ENCODE measurements around the gene CAMK1D. TPM values are rescaled to one million over a fixed set of nuclear protein-coding genes. Genes with fewer than 3 reads are reported as not detected.

Gene CAMK1D
- total RNA-seq, 1 donor from 2014 or later, result 36.3 TPM

DNA sequence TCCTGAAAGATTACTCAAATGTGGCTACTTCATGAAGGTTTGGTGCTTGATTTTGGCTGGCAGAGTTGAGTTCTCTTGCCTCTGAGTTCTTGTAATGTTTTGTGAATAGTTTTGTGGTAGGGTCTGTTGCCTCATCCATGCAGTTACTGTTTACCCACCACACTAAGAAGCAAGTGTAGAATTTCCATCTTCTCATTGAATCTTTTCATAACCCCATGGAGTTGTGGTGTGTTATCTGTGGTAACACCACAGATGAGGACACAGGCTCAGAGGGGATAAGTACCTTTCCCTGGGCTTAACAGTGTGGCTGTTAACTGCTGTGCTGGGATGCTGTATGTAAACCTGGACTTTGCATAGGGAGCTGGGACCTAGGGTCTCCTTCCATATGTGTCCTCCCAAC lies 186.3 kb downstream of the CAMK1D start:
- Mint-ChIP-seq H3K36me3 (ENCODE audit: low read depth) (no peaks in the 10 kb centered on the region), H3K27ac (ENCODE audit: unreplicated experiment) (no peak overlapping the region), H3K27me3 (ENCODE audit: low read depth) (no peaks in the 10 kb centered on the region), H3K4me3 (ENCODE audit: unreplicated experiment) (no peak overlapping the region), H3K9me3 (ENCODE audit: low read depth) (no peaks in the 10 kb centered on the region), H3K4me1 (ENCODE audit: low read depth) (peaks cover 29% of the 10 kb centered on the region)
- no peak for DNase-seq (ENCODE audit: low spot score)
- no peak for TF ChIP-seq CTCF (IDR thresholded peaks at IDR 0.05)

- TF ChIP-seq CTCF (IDR thresholded peaks at IDR 0.05), result no peak
- Mint-ChIP-seq H3K9me3 (ENCODE audit: low read depth) (no peaks in the 10 kb centered on the region), H3K4me1 (ENCODE audit: low read depth) (peaks cover 41% of the 10 kb centered on the region), H3K36me3 (ENCODE audit: low read depth) (no peaks in the 10 kb centered on the region), H3K4me3 (ENCODE audit: unreplicated experiment) (no peak overlapping the region), H3K27ac (ENCODE audit: unreplicated experiment) (no peak overlapping the region), H3K27me3 (ENCODE audit: low read depth) (no peaks in the 10 kb centered on the region)
- no peak for DNase-seq (ENCODE audit: low spot score)
Observed at GRCh38 chr10:12538491-12538995, 189.2 kb downstream of the CAMK1D start.

DNA sequence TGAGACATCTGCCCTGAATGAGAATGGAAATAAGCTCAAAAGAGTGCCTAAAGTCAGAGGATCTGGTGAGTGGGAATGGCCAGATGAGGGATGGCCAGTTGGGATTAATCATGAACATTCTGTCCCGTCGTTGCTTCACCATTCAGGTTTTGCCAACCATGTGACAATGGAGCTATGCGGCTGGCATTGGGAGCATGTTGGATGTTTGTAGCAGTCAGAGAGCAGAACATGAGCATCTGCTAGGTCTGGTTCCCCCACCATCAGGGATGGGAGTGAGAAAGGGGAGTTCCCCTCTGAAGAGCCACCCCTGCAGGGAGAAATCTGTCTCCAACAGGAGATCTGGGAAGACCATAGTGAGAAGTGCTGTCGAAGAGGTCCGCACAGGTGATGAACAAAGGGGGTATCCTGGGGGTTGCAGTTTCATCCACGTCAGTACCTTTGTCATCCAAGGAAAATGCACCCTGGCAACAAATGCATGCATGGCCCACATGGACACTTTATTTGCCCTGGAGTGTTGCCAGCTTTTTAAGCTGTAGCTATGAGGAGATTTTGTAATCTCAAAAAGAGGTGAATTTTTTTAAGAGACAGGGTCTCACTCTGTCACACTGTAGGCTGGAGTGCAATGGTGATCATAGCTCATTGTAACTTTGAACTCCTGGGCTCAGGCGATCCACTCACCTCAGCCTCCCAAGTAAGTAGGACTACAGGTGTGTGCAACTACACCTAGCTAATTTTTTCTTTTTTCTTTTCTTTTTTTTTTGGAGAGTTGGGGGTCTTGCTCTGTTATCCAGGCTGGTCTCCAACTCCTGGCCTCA lies 190.2 kb downstream of the CAMK1D start:
- no peak for TF ChIP-seq CTCF (IDR thresholded peaks at IDR 0.05)
- no peaks in the 10 kb centered on the region for H3K27me3 Mint-ChIP-seq (ENCODE audit: low read depth)
- no peak for DNase-seq (ENCODE audit: low spot score)
- H3K9me3 Mint-ChIP-seq (ENCODE audit: low read depth), result peaks cover 2% of the 10 kb centered on the region
- H3K4me1 Mint-ChIP-seq (ENCODE audit: low read depth), result peaks cover 47% of the 10 kb centered on the region
- no peaks in the 10 kb centered on the region for H3K36me3 Mint-ChIP-seq (ENCODE audit: low read depth)
- no peak overlapping the region for H3K4me3 Mint-ChIP-seq (ENCODE audit: unreplicated experiment)
- no peak overlapping the region for H3K27ac Mint-ChIP-seq (ENCODE audit: unreplicated experiment)

- Mint-ChIP-seq H3K4me3 (ENCODE audit: unreplicated experiment) (no peak overlapping the region), H3K36me3 (ENCODE audit: low read depth) (peaks cover 3% of the 10 kb centered on the region), H3K9me3 (ENCODE audit: low read depth) (peaks cover 7% of the 10 kb centered on the region), H3K4me1 (ENCODE audit: low read depth) (peaks cover 47% of the 10 kb centered on the region), H3K27ac (ENCODE audit: unreplicated experiment) (peak overlapping the region; percentile 5), H3K27me3 (ENCODE audit: low read depth) (no peaks in the 10 kb centered on the region)
- DNase-seq (ENCODE audit: low spot score), result no peak
- TF ChIP-seq CTCF (IDR thresholded peaks at IDR 0.05), result no peak
Observed at GRCh38 chr10:12540341-12540781, 191.0 kb downstream of the CAMK1D start.

DNA sequence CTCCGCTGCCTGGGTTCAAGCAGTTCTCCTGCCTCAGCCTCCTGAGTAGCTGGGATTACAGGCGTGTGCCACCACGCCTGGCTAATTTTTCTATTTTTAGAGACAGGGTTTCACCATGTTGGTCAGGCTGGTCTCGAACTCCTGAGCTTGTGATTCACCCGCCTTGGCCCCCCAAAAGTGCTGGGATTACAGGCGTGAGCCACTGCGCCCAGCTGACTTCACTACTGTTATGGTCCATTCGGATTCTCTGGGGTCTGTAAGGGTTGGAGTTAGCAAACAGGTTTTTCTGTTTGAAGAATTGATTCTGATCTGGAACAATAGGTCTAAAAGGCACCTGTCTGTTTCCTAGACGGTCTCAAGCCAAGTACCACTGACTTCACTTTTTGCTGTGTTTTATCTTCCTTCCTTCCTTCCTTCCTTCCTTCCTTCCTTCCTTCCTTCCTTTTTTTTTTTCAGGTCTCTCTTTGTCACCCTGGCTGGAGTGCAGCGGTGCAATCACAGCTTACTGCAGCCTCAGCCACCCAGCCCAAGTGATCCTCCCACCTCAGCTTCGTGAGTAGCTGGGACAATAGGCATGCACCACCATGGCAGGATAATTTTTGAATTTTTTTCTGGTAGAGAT lies 192.2 kb downstream of the CAMK1D start:
- H3K36me3 Mint-ChIP-seq (ENCODE audit: low read depth), result peaks cover 3% of the 10 kb centered on the region
- TF ChIP-seq CTCF (IDR thresholded peaks at IDR 0.05), result no peak
- no peak overlapping the region for H3K27ac Mint-ChIP-seq (ENCODE audit: unreplicated experiment)
- no peaks in the 10 kb centered on the region for H3K27me3 Mint-ChIP-seq (ENCODE audit: low read depth)
- DNase-seq (ENCODE audit: low spot score), result no peak
- H3K9me3 Mint-ChIP-seq (ENCODE audit: low read depth), result peaks cover 13% of the 10 kb centered on the region
- no peak overlapping the region for H3K4me3 Mint-ChIP-seq (ENCODE audit: unreplicated experiment)
- H3K4me1 Mint-ChIP-seq (ENCODE audit: low read depth), result peaks cover 43% of the 10 kb centered on the region
